IMR-90 (cell line): ENCODE data around the gene ALKAL2. TPM values are rescaled to one million over a fixed set of nuclear protein-coding genes. Genes with fewer than 3 reads are reported as not detected.

ENCODE experiments used
- ATAC-seq: fragments of 200-7000 bp; cut with Tn5 transposase; 2 replicates; pipeline ENCODE4 v1.9.1; 2020; ENCODE audit warnings: low read depth, mild to moderate bottlenecking, moderate library complexity
- BruUV-seq: library from RNA; stranded (reverse); fragments of 400-500 nt; replicated peaks from 2 replicates; lab custom pipeline; 2021; lab: Mats Ljungman, UMichigan
- CTCF ChIA-PET: fragments of 300-600 bp; formaldehyde crosslinking; extraction: SDS; loops from one replicate; lab custom pipeline; 2021; ENCODE audit warnings: antibody characterized with exemption; lab: Yijun Ruan, JAX
- POLR2A ChIA-PET: fragments of 300-600 bp; sonication (Branson Sonifier 250); formaldehyde crosslinking; loops from one replicate; lab custom pipeline; 2022; ENCODE audit warnings: antibody characterized with exemption; ENCODE audit not compliant: unreplicated experiment; lab: Charles Lee
- DNase-seq: peaks from one replicate; pipeline ENCODE4 v3.0.0; 2013
- H2AFZ ChIP-seq: replicated peaks from 2 replicates; pipeline ENCODE3; 2013; ENCODE audit warnings: low read length, mild to moderate bottlenecking; ENCODE audit not compliant: poor library complexity
- H2AK5ac ChIP-seq: 2 replicates; pipeline ENCODE4 v1.6.1; 2013; ENCODE audit warnings: low read depth, low read length, inconsistent platforms
- H2AK9ac ChIP-seq: replicated peaks from 2 replicates; pipeline ENCODE3; 2013; ENCODE audit warnings: mild to moderate bottlenecking, low read depth, low read length, moderate library complexity; ENCODE audit not compliant: poor library complexity
- H2BK120ac ChIP-seq: 2 replicates; pipeline ENCODE4 v1.6.1; 2013; ENCODE audit warnings: low read depth, low read length, inconsistent platforms
- H2BK15ac ChIP-seq: 3 replicates; pipeline ENCODE4 v1.6.1; 2013; ENCODE audit warnings: low read depth, low read length, inconsistent platforms
- H2BK20ac ChIP-seq: 2 replicates; pipeline ENCODE4 v1.6.1; 2013; ENCODE audit warnings: low read depth, mild to moderate bottlenecking, inconsistent platforms, low read length, moderate library complexity
- H2BK5ac ChIP-seq: 2 replicates; pipeline ENCODE4 v1.6.1; 2013; ENCODE audit warnings: mild to moderate bottlenecking, low read depth, low read length, inconsistent platforms; ENCODE audit not compliant: poor library complexity, severe bottlenecking
- H3K14ac ChIP-seq: replicated peaks from 2 replicates; pipeline ENCODE4 v1.6.1; 2013; ENCODE audit warnings: low read depth, low read length, inconsistent platforms
- H3K18ac ChIP-seq: 2 replicates; pipeline ENCODE4 v1.6.1; 2013; ENCODE audit warnings: low read depth, low read length, control low read depth
- H3K23ac ChIP-seq: 2 replicates; pipeline ENCODE4 v1.6.1; 2013; ENCODE audit warnings: low read depth, low read length, inconsistent platforms
- H3K27ac ChIP-seq: 2 replicates; pipeline ENCODE4 v1.5.1; 2013; ENCODE audit warnings: mild to moderate bottlenecking, control low read depth, low read length; ENCODE audit not compliant: insufficient read depth
- H3K27me3 ChIP-seq: 2 replicates; pipeline ENCODE4 v1.6.1; 2013; ENCODE audit warnings: low read length; ENCODE audit not compliant: control insufficient read depth, insufficient read depth
- H3K36me3 ChIP-seq: 2 replicates; pipeline ENCODE4 v1.6.1; 2013; ENCODE audit warnings: low read length, mixed read lengths; ENCODE audit not compliant: control insufficient read depth, insufficient read depth
- H3K4ac ChIP-seq: 2 replicates; pipeline ENCODE4 v1.6.1; 2013; ENCODE audit warnings: low read depth, low read length, inconsistent platforms
- H3K4me1 ChIP-seq: 2 replicates; pipeline ENCODE4 v1.6.1; 2013; ENCODE audit warnings: low read length, mixed read lengths; ENCODE audit not compliant: control insufficient read depth, insufficient read depth
- H3K4me2 ChIP-seq: 2 replicates; pipeline ENCODE4 v1.6.1; 2013; ENCODE audit warnings: low read depth, mild to moderate bottlenecking, control low read depth, low read length, moderate library complexity
- H3K4me3 ChIP-seq: 2 replicates; pipeline ENCODE4 v1.5.1; 2013; ENCODE audit warnings: low read depth, mild to moderate bottlenecking, control low read depth, low read length, moderate library complexity; ENCODE audit not compliant: insufficient read depth
- H3K56ac ChIP-seq: 2 replicates; pipeline ENCODE4 v1.6.1; 2013; ENCODE audit warnings: low read length, inconsistent platforms; ENCODE audit not compliant: insufficient read depth; ENCODE audit errors: extremely low read depth
- H3K79me1 ChIP-seq, 2 experiments: 2 replicates each; pipeline ENCODE4 v1.6.1; 2013; ENCODE audit warnings: low read length in 2 of 2, inconsistent platforms in 1 of 2, low read depth in 1 of 2
- H3K9ac ChIP-seq: 2 replicates; pipeline ENCODE4 v1.6.1; 2013; ENCODE audit warnings: low read depth, low read length, control low read depth
- H3K9me1 ChIP-seq: 2 replicates; pipeline ENCODE4 v1.6.1; 2013; ENCODE audit warnings: low read length, inconsistent platforms; ENCODE audit not compliant: insufficient read depth
- H3K9me3 ChIP-seq: 2 replicates; pipeline ENCODE4 v1.6.1; 2013; ENCODE audit warnings: low read length; ENCODE audit not compliant: control insufficient read depth, insufficient read depth
- H4K20me1 ChIP-seq: 2 replicates; pipeline ENCODE4 v1.6.1; 2013; ENCODE audit warnings: low read length, inconsistent platforms; ENCODE audit not compliant: insufficient read depth
- H4K5ac ChIP-seq: 2 replicates; pipeline ENCODE4 v1.6.1; 2013; ENCODE audit warnings: mild to moderate bottlenecking, low read depth, low read length, control low read depth
- H4K8ac ChIP-seq, 2 experiments: 2 replicates each; pipeline ENCODE4 v1.6.1; 2013; ENCODE audit warnings: low read depth in 2 of 2, low read length in 2 of 2, control low read depth in 1 of 2, inconsistent platforms in 1 of 2
- H4K91ac ChIP-seq: 2 replicates; pipeline ENCODE4 v1.6.1; 2013; ENCODE audit warnings: low read depth, low read length, inconsistent platforms; ENCODE audit not compliant: insufficient read depth
- BHLHE40 ChIP-seq: fragments of 150-350 bp; IDR thresholded peaks from 2 replicates; pipeline ENCODE4 v1.6.1; 2016; ENCODE audit warnings: mild to moderate bottlenecking, low read depth, low read length
- CEBPB ChIP-seq: IDR thresholded peaks from 2 replicates; pipeline ENCODE4 v1.6.1; 2012; ENCODE audit warnings: low read depth, low read length, improper control_type of control experiment
- CHD1 ChIP-seq: IDR thresholded peaks from 2 replicates; pipeline ENCODE4 v1.6.1; 2012; ENCODE audit warnings: low read depth, low read length, improper control_type of control experiment
- FOS ChIP-seq: fragments of 150-350 bp; IDR thresholded peaks from 2 replicates; pipeline ENCODE4 v1.6.1; 2016; ENCODE audit warnings: low read depth, low read length
- MAFK ChIP-seq: IDR thresholded peaks from 2 replicates; pipeline ENCODE4 v1.6.1; 2012; ENCODE audit warnings: low read depth, low read length, improper control_type of control experiment
- MAZ ChIP-seq: IDR thresholded peaks from 2 replicates; pipeline ENCODE4 v1.6.1; 2012; ENCODE audit warnings: low read depth, mild to moderate bottlenecking, low read length, improper control_type of control experiment, moderate library complexity, borderline replicate concordance
- MXI1 ChIP-seq: IDR thresholded peaks from 2 replicates; pipeline ENCODE4 v1.6.1; 2012; ENCODE audit warnings: low read depth, mild to moderate bottlenecking, low read length, moderate library complexity, borderline replicate concordance
- NFE2L2 ChIP-seq: fragments of 150-350 bp; IDR thresholded peaks from 2 replicates; pipeline ENCODE4 v1.6.1; 2016; ENCODE audit warnings: low read depth, mild to moderate bottlenecking, low read length
- POLR2A ChIP-seq: IDR thresholded peaks from 2 replicates; pipeline ENCODE4 v1.6.1; 2012; ENCODE audit warnings: mild to moderate bottlenecking, low read depth, low read length
- RAD21 ChIP-seq: IDR thresholded peaks from 2 replicates; pipeline ENCODE4 v1.6.1; 2012; ENCODE audit warnings: low read length, improper control_type of control experiment
- RCOR1 ChIP-seq: IDR thresholded peaks from 2 replicates; pipeline ENCODE4 v1.6.1; 2012; ENCODE audit warnings: mild to moderate bottlenecking, low read length, improper control_type of control experiment; ENCODE audit not compliant: insufficient replicate concordance
- RFX5 ChIP-seq: IDR thresholded peaks from 2 replicates; pipeline ENCODE4 v1.8.0; 2012; ENCODE audit warnings: low read depth, mild to moderate bottlenecking, low read length, moderate library complexity
- SMC3 ChIP-seq: fragments of 150-350 bp; IDR thresholded peaks from 2 replicates; pipeline ENCODE4 v1.6.1; 2016; ENCODE audit warnings: low read depth, mild to moderate bottlenecking, antibody characterized with exemption, low read length, moderate library complexity
- WGBS, 2 experiments: methylation state at CpG; one replicate each; pipeline versions ENCODE4 v1.1.5 to v1.1.7; 2013; ENCODE audit warnings: missing lambda C conversion rate in 2 of 2; ENCODE audit not compliant: insufficient read length in 1 of 2; ENCODE audit errors: extremely low coverage in 2 of 2; 5-methylcytosine and 5-hydroxymethylcytosine counted together
- dilution Hi-C: fragments of 300-500 bp; cut with HindIII; formaldehyde crosslinking; loops from one replicate; pipeline ENCODE4 v1.14.3; 2018; ENCODE audit warnings: low sequenced_read_pairs; ENCODE audit not compliant: unreplicated experiment
- in situ Hi-C: fragments of 300-500 bp; cut with MboI; formaldehyde crosslinking; loops from 3 replicates; pipeline ENCODE4 v1.14.3; 2019; ENCODE audit warnings: low sequenced_read_pairs, inconsistent platforms, mixed read lengths
- intact Hi-C: fragments of 100-400 bp; cut with micrococcal nuclease; formaldehyde crosslinking; loops from 2 replicates; pipeline ENCODE4 v1.10.0; 2022
- polyA plus RNA-seq, 3 experiments: library from polyadenylated mRNA; depleted of rRNA; stranded (reverse); fragments of >200 nt; gene quantifications; 2 replicates each; pipeline ENCODE4 v1.2.3, GENCODE V29; 2012; ENCODE audit warnings: low replicate concordance in 1 of 3
- total RNA-seq: library from RNA; depleted of rRNA; stranded (reverse); fragments of >200 nt; gene quantifications from 2 replicates; pipeline ENCODE4 v1.2.3, GENCODE V29; 2012
- TF ChIP-seq, protein P1 (sequence below): conservative IDR thresholded peaks from 2 replicates; pipeline ENCODE4 v1.5.1; 2012; ENCODE audit warnings: mild to moderate bottlenecking, low read depth, low read length, improper control_type of control experiment
- TF ChIP-seq, protein P2 (sequence below): fragments of 150-350 bp; IDR thresholded peaks from 2 replicates; pipeline ENCODE4 v1.6.1; 2017; ENCODE audit warnings: mild to moderate bottlenecking, antibody characterized with exemption, low read length, low read depth
- TF ChIP-seq, protein P3 (sequence below): fragments of 150-350 bp; IDR thresholded peaks from 2 replicates; pipeline ENCODE4 v1.6.1; 2016; ENCODE audit warnings: low read depth, mild to moderate bottlenecking, low read length, moderate library complexity, borderline replicate concordance

Gene ALKAL2
- total and polyA plus RNA-seq, 2 of the 4 experiments (the other 2 are of a cell fraction): not detected

DNA sequence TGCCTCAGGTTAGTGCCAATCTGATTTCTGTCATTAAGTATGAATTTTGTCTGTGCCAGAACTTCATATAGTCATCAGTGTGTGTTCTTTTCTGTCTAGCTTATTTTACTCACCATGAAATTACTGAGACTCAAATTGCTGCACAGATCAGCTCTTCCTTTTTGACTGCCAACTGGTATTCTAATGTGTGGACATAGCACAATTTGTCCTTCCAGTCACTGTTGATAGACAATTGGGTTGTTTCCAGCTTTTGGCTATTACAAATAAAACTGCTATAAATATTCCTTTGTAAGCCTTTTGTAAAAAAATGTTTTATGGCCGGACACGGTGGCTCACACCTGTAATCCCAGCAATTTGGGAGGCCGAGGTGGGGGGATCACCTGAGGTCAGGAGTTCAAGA, 31.8 kb downstream of the ALKAL2 start:
- peaks cover 6% of the 10 kb centered on the region for H3K36me3 ChIP-seq
- H2BK15ac ChIP-seq: no peak overlapping the region
- H3K14ac ChIP-seq: no peak overlapping the region
- no peak overlapping the region for H3K4ac ChIP-seq
- in situ Hi-C loops (no loop called here), intact Hi-C loops (no loop called here), dilution Hi-C loops (no loop called here)
- H3K4me1 ChIP-seq: peaks cover 5% of the 10 kb centered on the region
- peaks cover 8% of the 10 kb centered on the region in 2 experiments; a peak in 3 of 4 replicates for H3K79me1 ChIP-seq
- no peak overlapping the region for H3K4me2 ChIP-seq
- no peak overlapping the region for H3K27ac ChIP-seq
- H3K56ac ChIP-seq: no peak overlapping the region
- H4K20me1 ChIP-seq: no peaks in the 10 kb centered on the region
- ChIA-PET CTCF (interaction anchor here (2.2 kb wide), 1 partner anchor 10 kb away, joined by 9 read pairs; no protein-coding TSS in a partner anchor), POLR2A (no interaction called here)
- no peaks in the 10 kb centered on the region; the same call in 1 of the 2 replicates for H3K9me1 ChIP-seq
- no peak overlapping the region for H3K18ac ChIP-seq
- no peak overlapping the region for H4K91ac ChIP-seq
- no peak for ATAC-seq
- no peak overlapping the region for H2AFZ ChIP-seq
- no peaks in the 10 kb centered on the region for H3K9me3 ChIP-seq
- no peak overlapping the region for H2AK9ac ChIP-seq
- no CpG with 5 or more reads among the region's 3 CpGs for WGBS, 2 experiments
- no peak overlapping the region for H3K9ac ChIP-seq
- no peak overlapping the region for H2BK5ac ChIP-seq
- no peak overlapping the region for H3K23ac ChIP-seq
- TF ChIP-seq, protein P1, sequence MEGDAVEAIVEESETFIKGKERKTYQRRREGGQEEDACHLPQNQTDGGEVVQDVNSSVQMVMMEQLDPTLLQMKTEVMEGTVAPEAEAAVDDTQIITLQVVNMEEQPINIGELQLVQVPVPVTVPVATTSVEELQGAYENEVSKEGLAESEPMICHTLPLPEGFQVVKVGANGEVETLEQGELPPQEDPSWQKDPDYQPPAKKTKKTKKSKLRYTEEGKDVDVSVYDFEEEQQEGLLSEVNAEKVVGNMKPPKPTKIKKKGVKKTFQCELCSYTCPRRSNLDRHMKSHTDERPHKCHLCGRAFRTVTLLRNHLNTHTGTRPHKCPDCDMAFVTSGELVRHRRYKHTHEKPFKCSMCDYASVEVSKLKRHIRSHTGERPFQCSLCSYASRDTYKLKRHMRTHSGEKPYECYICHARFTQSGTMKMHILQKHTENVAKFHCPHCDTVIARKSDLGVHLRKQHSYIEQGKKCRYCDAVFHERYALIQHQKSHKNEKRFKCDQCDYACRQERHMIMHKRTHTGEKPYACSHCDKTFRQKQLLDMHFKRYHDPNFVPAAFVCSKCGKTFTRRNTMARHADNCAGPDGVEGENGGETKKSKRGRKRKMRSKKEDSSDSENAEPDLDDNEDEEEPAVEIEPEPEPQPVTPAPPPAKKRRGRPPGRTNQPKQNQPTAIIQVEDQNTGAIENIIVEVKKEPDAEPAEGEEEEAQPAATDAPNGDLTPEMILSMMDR: no peak
- no peak for TF ChIP-seq MXI1
- no peak for TF ChIP-seq POLR2A
- no peak for TF ChIP-seq MAZ
- no peak for TF ChIP-seq SMC3
- no peak for TF ChIP-seq MAFK
- no peak for TF ChIP-seq BHLHE40
- TF ChIP-seq CHD1: no peak
- TF ChIP-seq RAD21: no peak
- TF ChIP-seq CEBPB: no peak
- TF ChIP-seq RFX5: no peak
- no peak for TF ChIP-seq FOS
- no peak for TF ChIP-seq NFE2L2
- TF ChIP-seq RCOR1: no peak
- TF ChIP-seq, protein P2, sequence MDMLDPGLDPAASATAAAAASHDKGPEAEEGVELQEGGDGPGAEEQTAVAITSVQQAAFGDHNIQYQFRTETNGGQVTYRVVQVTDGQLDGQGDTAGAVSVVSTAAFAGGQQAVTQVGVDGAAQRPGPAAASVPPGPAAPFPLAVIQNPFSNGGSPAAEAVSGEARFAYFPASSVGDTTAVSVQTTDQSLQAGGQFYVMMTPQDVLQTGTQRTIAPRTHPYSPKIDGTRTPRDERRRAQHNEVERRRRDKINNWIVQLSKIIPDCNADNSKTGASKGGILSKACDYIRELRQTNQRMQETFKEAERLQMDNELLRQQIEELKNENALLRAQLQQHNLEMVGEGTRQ: no peak
- TF ChIP-seq, protein P3, sequence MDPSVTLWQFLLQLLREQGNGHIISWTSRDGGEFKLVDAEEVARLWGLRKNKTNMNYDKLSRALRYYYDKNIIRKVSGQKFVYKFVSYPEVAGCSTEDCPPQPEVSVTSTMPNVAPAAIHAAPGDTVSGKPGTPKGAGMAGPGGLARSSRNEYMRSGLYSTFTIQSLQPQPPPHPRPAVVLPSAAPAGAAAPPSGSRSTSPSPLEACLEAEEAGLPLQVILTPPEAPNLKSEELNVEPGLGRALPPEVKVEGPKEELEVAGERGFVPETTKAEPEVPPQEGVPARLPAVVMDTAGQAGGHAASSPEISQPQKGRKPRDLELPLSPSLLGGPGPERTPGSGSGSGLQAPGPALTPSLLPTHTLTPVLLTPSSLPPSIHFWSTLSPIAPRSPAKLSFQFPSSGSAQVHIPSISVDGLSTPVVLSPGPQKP: no peak
- no peaks in the 10 kb centered on the region for H3K27me3 ChIP-seq
- no peak overlapping the region for H3K4me3 ChIP-seq
- H4K5ac ChIP-seq: no peak overlapping the region
- H2BK20ac ChIP-seq: no peak overlapping the region
- no peak overlapping the region for H2BK120ac ChIP-seq
- no peak for DNase-seq
- no peak overlapping the region for H2AK5ac ChIP-seq
- BruUV-seq: no TSS peak
- no peak overlapping the region for H4K8ac ChIP-seq
